ENCODE data around the gene TRIM9.

TRIM9 gene

DNA sequence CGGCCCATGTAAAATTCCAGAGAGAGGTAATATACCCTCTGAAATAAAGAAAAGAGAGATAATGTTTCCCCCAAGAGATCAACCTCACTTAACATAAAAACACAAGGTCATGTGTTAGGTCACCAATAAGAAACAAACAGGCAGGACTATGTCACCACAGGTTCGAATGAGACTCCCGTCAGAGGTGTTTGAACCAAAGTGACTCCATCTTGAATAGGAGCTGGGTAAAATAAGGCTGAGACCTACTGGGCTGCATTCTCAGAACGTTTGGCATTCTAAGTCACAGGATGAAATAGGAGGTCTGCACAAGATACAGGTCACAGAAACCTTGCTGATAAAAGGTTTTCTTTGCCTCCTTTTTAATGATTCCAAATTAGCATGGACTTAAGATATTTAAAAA lies 157.1 kb downstream of the TRIM9 start:
- in situ Hi-C loops (cut with HindIII; ENCODE audit: low sequenced_read_pairs) = no loop called here

DNA sequence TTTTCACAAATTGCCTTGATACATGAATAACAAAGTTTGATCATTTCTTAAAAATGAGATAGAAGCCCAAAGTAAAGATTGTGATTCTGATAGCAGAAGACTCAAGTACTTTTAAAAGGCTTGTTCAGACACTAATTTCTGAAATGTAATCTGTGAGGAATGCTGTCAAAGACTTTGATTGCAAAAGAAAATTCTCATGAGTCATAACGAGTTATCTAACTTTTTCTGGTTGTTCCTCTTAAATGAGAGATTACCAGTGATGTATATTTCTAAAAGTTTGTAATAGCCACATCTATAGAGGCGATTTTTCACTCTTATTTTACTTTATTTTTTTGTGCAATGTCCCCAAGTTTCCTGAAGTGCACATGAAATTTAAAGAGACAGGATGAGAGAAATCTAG lies 157.6 kb downstream of the TRIM9 start:
- in situ Hi-C loops (cut with HindIII; ENCODE audit: low sequenced_read_pairs) = no loop called here

DNA sequence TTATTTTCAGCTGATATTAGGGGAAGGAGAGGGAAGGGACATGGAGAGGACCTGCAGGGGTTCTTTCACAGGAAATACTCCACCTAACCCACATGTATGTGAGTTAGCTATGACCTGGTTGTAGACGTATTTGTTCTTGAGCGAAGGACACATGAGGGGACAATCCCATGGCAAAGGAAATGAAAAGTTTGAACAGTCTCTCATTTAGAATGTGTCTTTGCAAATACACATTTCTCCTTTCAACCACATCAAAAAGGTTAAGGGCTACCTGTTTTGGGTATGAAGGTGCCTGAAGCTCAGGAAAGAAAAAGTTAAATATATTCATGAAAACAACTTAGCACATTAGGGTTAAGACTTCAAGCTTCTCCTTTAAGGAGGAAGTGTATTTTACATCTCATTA lies 158.0 kb downstream of the TRIM9 start:
- in situ Hi-C loops (cut with HindIII; ENCODE audit: low sequenced_read_pairs) = no loop called here

DNA sequence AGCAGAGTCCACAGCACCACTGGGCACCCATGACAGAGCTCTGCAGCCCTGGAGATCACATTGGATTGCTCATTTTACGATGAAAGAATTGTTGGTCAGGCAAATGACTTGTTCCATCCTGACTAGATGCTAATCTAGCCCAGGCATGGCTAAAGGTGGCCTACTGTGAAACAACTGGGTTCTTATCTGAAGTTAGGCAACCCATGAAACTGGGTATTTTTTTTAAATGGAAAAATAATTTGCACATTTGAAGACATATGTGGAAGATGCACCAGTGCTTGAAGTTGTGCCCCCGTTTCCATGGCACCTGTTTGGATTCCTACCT lies 158.9 kb downstream of the TRIM9 start:
- in situ Hi-C loops (cut with HindIII; ENCODE audit: low sequenced_read_pairs) = no loop called here

DNA sequence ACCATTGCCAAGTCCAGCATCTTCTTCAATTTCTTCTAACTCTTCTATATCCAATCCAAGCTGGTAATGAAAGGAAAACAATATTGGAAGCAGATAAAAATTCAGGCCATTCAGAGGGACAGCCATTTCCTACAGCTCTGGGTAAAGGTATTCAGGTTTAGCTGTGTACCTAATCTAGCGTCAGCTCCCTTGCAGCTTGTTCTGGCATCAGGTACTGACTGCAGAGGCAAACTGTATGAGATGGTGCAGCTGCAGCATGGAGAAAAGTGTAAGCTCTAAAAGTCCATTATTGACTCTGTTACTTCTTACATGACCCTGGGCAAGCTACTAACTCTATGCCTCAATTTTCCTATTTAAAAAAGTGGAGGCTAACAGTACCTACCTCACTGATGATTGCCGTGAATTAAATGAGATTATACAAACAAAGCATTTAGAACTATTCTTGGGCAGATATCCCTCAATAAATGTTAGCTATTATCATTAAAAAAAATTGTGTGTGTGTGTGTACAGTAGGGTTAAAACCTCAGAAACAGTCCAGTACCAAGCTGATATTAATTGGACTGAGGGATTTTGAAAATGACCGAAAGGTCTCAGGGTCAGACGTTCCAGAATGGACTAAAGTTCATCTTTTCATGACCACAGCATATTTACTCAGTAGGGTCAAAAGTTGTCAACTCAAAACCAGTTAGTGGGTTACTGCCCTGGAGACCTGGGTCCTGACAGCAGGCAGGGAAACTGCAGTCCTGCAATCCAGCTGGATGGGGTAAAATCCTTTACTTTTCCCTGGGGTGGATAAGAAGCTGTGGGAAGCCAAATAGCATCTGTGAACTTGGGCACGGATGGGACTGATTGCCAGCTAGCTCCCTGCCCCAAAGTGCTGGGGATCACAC lies 159.5 kb downstream of the TRIM9 start:
- in situ Hi-C loops (cut with HindIII; ENCODE audit: low sequenced_read_pairs) = no loop called here

DNA sequence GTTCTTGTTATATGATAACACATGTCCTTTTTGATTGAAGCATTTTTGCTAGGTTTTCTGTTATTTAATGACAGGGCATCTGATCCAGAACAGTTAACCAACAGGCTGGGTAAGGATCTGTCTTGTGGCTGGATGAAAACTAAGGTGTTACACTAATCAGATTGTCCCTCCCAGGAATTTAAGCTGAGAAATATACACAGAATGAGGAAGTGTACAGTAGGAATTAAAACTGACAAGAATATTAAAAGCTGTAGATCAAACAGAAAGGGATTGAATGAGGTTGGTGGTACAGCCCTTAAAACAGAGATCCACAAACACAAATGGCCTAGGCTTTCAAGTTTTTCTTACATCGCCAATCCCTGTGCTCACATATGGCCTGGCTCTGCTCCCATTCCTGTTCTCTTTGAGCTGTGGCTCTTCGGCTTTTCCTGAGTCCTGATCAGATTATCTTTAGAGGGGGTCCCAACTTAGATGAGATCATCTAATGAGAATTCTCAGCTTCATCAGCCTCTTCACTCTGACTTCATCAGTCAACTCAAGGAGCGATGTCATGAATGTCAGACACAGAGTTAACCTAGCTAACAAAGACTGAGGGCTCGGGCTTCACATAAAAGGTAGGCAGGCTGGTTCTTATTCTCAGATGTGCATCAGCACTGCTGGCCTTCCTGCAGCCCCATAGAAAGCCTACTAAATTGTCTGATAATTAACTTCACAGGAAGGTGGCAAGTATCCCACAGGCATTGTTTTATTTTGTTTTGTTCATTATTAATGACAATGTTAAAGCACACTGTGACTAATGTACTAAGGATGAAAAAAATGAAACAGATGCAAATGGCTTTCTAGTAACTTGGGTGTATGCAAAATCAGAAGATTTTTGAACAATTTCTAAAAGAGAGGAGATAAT lies 162.1 kb downstream of the TRIM9 start:
- in situ Hi-C loops (cut with HindIII; ENCODE audit: low sequenced_read_pairs) = no loop called here

DNA sequence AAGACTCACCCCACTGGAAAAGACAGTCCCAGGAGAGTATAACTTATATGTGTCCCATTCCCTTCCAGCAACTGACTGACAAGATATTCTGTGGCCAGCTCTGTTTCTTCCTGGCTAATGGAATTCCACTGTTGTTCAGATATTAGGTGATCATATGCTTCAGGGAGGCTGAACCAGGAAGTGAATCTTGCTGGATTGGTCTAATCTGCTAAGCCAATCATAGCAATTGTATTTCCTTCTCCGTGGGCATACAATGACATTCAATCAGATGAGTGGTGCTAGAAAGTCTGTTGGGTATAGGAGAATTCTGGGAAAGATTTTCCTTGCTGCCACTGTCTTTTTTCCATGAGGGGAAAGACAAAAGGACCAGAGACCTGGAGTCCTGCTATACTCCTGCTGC lies 162.7 kb downstream of the TRIM9 start:
- in situ Hi-C loops (cut with HindIII; ENCODE audit: low sequenced_read_pairs) = no loop called here

DNA sequence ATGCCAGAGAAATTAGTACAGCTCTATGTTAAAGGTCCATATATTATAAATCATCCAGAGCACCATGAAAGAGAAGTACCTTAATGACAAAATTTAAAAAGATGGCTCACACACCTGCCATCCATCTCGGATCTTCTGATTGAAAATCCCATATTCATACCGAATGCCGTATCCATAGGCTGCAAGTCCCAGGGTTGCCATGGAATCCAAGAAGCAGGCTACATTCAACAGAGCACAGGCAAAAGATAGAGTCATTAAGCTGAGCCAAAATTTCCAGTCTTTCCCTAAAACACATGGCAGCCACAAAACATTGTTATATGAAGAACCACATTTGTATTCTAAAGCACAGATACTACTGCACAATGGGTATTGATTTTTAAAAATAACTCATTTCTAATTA lies 163.3 kb downstream of the TRIM9 start:
- in situ Hi-C loops (cut with HindIII; ENCODE audit: low sequenced_read_pairs) = no loop called here

DNA sequence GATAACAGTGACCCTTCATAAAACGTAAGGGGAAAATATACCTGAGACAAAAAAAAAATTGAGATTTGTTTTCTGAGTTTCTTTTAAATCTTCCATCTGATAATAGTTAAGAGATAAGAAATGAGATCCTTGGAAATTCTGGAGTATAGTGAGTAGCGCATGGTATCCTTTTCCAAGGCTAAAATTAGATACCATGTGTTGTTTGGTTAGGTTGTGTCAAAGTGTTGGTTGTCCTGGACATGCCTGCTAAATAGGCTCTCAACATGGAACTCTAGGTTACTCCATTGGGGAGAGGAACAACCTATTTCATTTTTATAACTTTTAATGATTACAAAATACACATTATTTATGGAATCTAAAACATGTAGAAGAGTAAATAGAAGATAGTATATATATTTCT lies 165.4 kb downstream of the TRIM9 start:
- in situ Hi-C loops (cut with HindIII; ENCODE audit: low sequenced_read_pairs) = no loop called here

DNA sequence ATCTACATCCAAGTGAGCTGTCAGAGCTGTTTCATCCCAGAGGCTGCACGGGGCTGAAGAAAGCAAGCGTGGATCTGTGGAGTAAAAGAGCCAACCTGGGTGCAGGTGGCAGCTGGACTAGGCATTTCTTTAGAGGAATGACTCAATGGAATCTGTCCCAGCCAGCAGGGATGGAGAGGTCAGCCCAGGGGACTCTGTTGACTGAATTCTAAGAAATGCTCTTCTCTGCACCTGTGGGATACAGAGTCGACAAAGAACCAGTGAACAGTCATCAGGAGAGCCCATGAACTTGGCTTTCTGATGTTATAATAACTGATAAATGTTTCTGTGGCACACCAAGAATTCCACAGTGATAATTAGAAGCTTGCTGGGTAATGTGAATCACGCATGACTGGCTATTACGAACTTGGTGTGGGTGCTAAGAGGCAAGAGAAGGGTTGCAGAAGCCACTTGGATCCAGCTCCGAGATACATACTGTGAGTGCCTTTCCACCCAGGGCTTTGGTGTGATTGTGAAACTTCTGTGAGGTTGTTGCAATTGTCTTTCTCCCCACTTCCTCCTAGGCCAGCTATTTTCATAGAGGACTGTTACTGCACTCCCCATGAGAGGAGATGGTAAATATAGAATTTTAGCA lies 166.8 kb downstream of the TRIM9 start:
- in situ Hi-C loops (cut with HindIII; ENCODE audit: low sequenced_read_pairs) = no loop called here

DNA sequence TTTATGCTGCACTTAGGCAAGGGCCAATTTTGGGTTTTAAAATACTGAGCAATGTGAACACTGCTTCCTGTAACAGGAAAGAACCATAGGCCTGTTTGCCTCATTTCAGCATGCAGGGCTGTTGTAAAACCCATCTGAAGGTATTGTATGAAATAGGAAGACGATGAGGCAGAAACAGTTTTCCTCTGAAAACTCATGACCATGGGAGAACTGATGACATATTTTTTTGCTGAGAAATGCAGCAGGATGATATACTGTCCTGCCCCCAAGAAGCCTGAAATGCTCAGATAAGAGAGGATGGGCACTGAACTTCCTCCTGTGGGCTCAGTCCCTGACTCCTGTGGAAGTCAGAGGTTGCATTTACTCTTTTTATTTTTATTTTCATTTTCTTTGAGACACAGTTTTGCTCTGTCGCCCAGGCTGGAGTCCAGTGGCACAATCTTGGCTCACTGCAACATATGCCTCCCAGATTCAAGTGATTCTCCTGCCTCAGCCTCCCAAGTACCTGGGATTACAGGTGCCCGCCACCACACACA lies 168.0 kb downstream of the TRIM9 start:
- in situ Hi-C loops (cut with HindIII; ENCODE audit: low sequenced_read_pairs) = no loop called here
